HG02938 (cell line): Measurements from ENCODE around the gene TEKTIP1.

Experiments used
- ATAC-seq: cut with Tn5 transposase; IDR thresholded peaks from one replicate; pipeline ENCODE4 v1.9.1; 2021; ENCODE audit warnings: mild to moderate bottlenecking, moderate library complexity; ENCODE audit not compliant: unreplicated experiment

TEKTIP1 gene

GRCh38 chr19:3538965-3539755 is at the start of gene TEKTIP1:
Gene TEKTIP1, plus strand, starts transcription at chr19:3539174. Its CDS starts 4 bp downstream, at chr19:3539178.
- ATAC-seq, result no peak

- ATAC-seq, result no peak
Observed at GRCh38 chr19:3491396-3492119, 47.4 kb upstream of the TEKTIP1 start.

GRCh38 chr19:3492131-3492839 is 46.7 kb upstream of the TEKTIP1 start:
- ATAC-seq, result no peak

GRCh38 chr19:3492919-3493318 is 46.1 kb upstream of the TEKTIP1 start:
- no peak for ATAC-seq

GRCh38 chr19:3493651-3494050 is 45.3 kb upstream of the TEKTIP1 start:
- ATAC-seq, result no peak

GRCh38 chr19:3494051-3494450 is 44.9 kb upstream of the TEKTIP1 start:
- no peak for ATAC-seq

- no peak for ATAC-seq
Observed at GRCh38 chr19:3494559-3494958, 44.4 kb upstream of the TEKTIP1 start.

- no peak for ATAC-seq
Observed at GRCh38 chr19:3496392-3497273, 42.3 kb upstream of the TEKTIP1 start.

- no peak for ATAC-seq
Observed at GRCh38 chr19:3497757-3498520, 41.0 kb upstream of the TEKTIP1 start.

GRCh38 chr19:3499738-3500428 is 39.1 kb upstream of the TEKTIP1 start:
- no peak for ATAC-seq

GRCh38 chr19:3500429-3501101 is 38.4 kb upstream of the TEKTIP1 start, which contains the start of gene DOHH:
Gene DOHH, minus strand, starts transcription at chr19:3500674. Its CDS starts 3,860 bp downstream, at chr19:3496814.
- ATAC-seq, result peak; percentile 74

GRCh38 chr19:3501780-3502179 is 37.2 kb upstream of the TEKTIP1 start:
- ATAC-seq, result no peak

- ATAC-seq, result no peak
Observed at GRCh38 chr19:3503036-3503572, 35.9 kb upstream of the TEKTIP1 start.

GRCh38 chr19:3504735-3505134 is 34.2 kb upstream of the TEKTIP1 start:
- no peak for ATAC-seq

- peak; percentile 79 for ATAC-seq
Observed at GRCh38 chr19:3505598-3506383, 33.2 kb upstream of the TEKTIP1 start, which contains the start of gene FZR1. Gene FZR1, plus strand, starts transcription at chr19:3506311. Its CDS starts 16,679 bp downstream, at chr19:3522990.

- peak; percentile 26 for ATAC-seq
Observed at GRCh38 chr19:3506384-3507340, 32.3 kb upstream of the TEKTIP1 start.
